GM10266 (cell line): ENCODE results near the gene EMC10.

ENCODE experiments used
- DNase-seq: peaks from one replicate; pipeline ENCODE4 v3.0.0; 2012; ENCODE audit errors: extremely low spot score
- CTCF ChIP-seq: IDR thresholded peaks from 2 replicates; pipeline ENCODE4 v1.5.1; 2012; ENCODE audit warnings: mild to moderate bottlenecking, low read depth; ENCODE audit not compliant: control insufficient read depth, insufficient read depth; ENCODE audit errors: missing control alignments

Gene EMC10

GRCh38 chr19:50509366-50509765, 33.1 kb downstream of the EMC10 start:
- no peak for DNase-seq
- TF ChIP-seq CTCF = no peak

- no peak for DNase-seq
Observed at GRCh38 chr19:50510121-50510670, 33.9 kb downstream of the EMC10 start.

GRCh38 chr19:50510700-50511068, 34.4 kb downstream of the EMC10 start:
- no peak for DNase-seq
- TF ChIP-seq CTCF = no peak

More at GRCh38 chr19:50510121-50510670, 33.9 kb downstream of the EMC10 start:
- no peak for TF ChIP-seq CTCF

GRCh38 chr19:50511069-50511822, 34.9 kb downstream of the EMC10 start, which contains the start of gene JOSD2:
JOSD2 (minus strand) TSS chr19:50511191; CDS start chr19:50510431, 760 bp downstream.
- peak; percentile 99 for DNase-seq
- TF ChIP-seq CTCF = no peak

GRCh38 chr19:50512112-50512998, 36.0 kb downstream of the EMC10 start:
- no peak for DNase-seq
- no peak for TF ChIP-seq CTCF

GRCh38 chr19:50512999-50513745, 36.9 kb downstream of the EMC10 start:
- no peak for TF ChIP-seq CTCF
- DNase-seq = peak; percentile 40
